GM12878 (cell line): ENCODE results near the gene SOCS1. TPM values are rescaled to one million over a fixed set of nuclear protein-coding genes. Genes with fewer than 3 reads are reported as not detected.

Experiments
- ATAC-seq: fragments of 200-7000 bp; cut with Tn5 transposase; 3 replicates; pipeline ENCODE4 v1.9.1; 2020; ENCODE audit warnings: mild to moderate bottlenecking, moderate library complexity
- BruUV-seq: library from RNA; stranded (reverse); fragments of 400-500 nt; replicated peaks from 2 replicates; lab custom pipeline; 2021; lab: Mats Ljungman, UMichigan
- CTCF ChIA-PET: fragments of 300-600 bp; sonication (Branson Sonifier 250); formaldehyde crosslinking; extraction: SDS; loops from one replicate; lab custom pipeline; 2021; ENCODE audit warnings: inconsistent platforms; lab: Yijun Ruan, JAX
- POLR2A ChIA-PET: fragments of 350-600 bp; formaldehyde crosslinking; extraction: SDS; loops from one replicate; lab custom pipeline; 2021; ENCODE audit warnings: inconsistent platforms; lab: Charles Lee
- RAD21 ChIA-PET: fragments of 300-600 bp; sonication (Branson Sonifier 250); formaldehyde crosslinking; loops from one replicate; lab custom pipeline; 2023; ENCODE audit warnings: antibody characterized with exemption; ENCODE audit not compliant: unreplicated experiment; lab: Charles Lee
- SMC1A ChIA-PET: fragments of 300-600 bp; sonication (Branson Sonifier 250); formaldehyde crosslinking; loops from one replicate; lab custom pipeline; 2023; ENCODE audit not compliant: unreplicated experiment, uncharacterized antibody; lab: Charles Lee
- DNase-seq: peaks from one replicate; pipeline ENCODE4 v3.0.0-alpha.2; 2011; ENCODE audit warnings: low read depth, low spot score
- FAIRE-seq: peaks from 3 replicates; lab custom pipeline; 2011; peaks lifted over from hg19 to GRCh38; lab: Jason Lieb, UNC
- H2AFZ ChIP-seq: 2 replicates; pipeline ENCODE4 v1.6.0; 2011; ENCODE audit warnings: low read depth, low read length, control low read depth; ENCODE audit not compliant: control insufficient read depth
- H3K27ac ChIP-seq: 2 replicates; pipeline ENCODE4 v1.5.1; 2011; ENCODE audit warnings: control low read depth; ENCODE audit not compliant: control insufficient read depth, insufficient read depth
- H3K27me3 ChIP-seq, 2 experiments: replicated peaks in 1 of 2; 2 replicates each; pipeline versions ENCODE4 v1.6.0 to v1.6.1; 2011; ENCODE audit warnings: low read length in 1 of 2; ENCODE audit not compliant: control insufficient read depth in 2 of 2, insufficient read depth in 2 of 2
- H3K36me3 ChIP-seq, 2 experiments: 2 replicates each; pipeline ENCODE4 v1.5.1; 2011; ENCODE audit warnings: low read length in 1 of 2; ENCODE audit not compliant: control insufficient read depth in 2 of 2, insufficient read depth in 2 of 2
- H3K4me1 ChIP-seq: 2 replicates; pipeline ENCODE4 v1.6.1; 2011; ENCODE audit warnings: mild to moderate bottlenecking, low read length, moderate library complexity, mixed read lengths; ENCODE audit not compliant: control insufficient read depth, insufficient read depth
- H3K4me2 ChIP-seq: 2 replicates; pipeline ENCODE4 v1.6.0; 2011; ENCODE audit warnings: control low read depth; ENCODE audit not compliant: control insufficient read depth, insufficient read depth
- H3K4me3 ChIP-seq: fragments of 200-600 bp; sonication (generic); 2 replicates; pipeline ENCODE4 v1.5.1; 2016
- H3K79me2 ChIP-seq: 2 replicates; pipeline ENCODE4 v1.6.0; 2011; ENCODE audit warnings: low read length; ENCODE audit not compliant: control insufficient read depth, insufficient read depth
- H3K9ac ChIP-seq: 2 replicates; pipeline ENCODE4 v1.8.0; 2011; ENCODE audit warnings: low read length, control low read depth, mixed read lengths; ENCODE audit not compliant: control insufficient read depth, insufficient read depth
- H3K9me3 ChIP-seq: replicated peaks from 3 replicates; pipeline ENCODE4 v1.5.1; 2011; ENCODE audit warnings: mild to moderate bottlenecking, low read length; ENCODE audit not compliant: control insufficient read depth, insufficient read depth
- H4K20me1 ChIP-seq: 2 replicates; pipeline ENCODE4 v1.6.0; 2011; ENCODE audit not compliant: control insufficient read depth, insufficient read depth
- ATF7 ChIP-seq: fragments of 450-650 bp; IDR thresholded peaks from 2 replicates; pipeline ENCODE4 v1.6.1; 2016; ENCODE audit warnings: low read depth, mild to moderate bottlenecking
- E2F4 ChIP-seq: IDR thresholded peaks from 2 replicates; pipeline ENCODE4 v1.6.1; 2012; ENCODE audit warnings: low read depth, low read length, improper control_type of control experiment
- ESRRA ChIP-seq: IDR thresholded peaks from 2 replicates; pipeline ENCODE4 v1.6.1; 2012; ENCODE audit warnings: mild to moderate bottlenecking, low read length, improper control_type of control experiment
- HCFC1 ChIP-seq: fragments of 150-350 bp; IDR thresholded peaks from 2 replicates; pipeline ENCODE4 v1.6.1; 2014; ENCODE audit warnings: low read length
- MAX ChIP-seq: IDR thresholded peaks from 2 replicates; pipeline ENCODE4 v1.6.1; 2012; ENCODE audit warnings: low read depth, low read length, improper control_type of control experiment
- PAX8 ChIP-seq: fragments of 450-650 bp; IDR thresholded peaks from 2 replicates; pipeline ENCODE4 v1.6.1; 2017; ENCODE audit warnings: mild to moderate bottlenecking, moderate library complexity
- PML ChIP-seq: IDR thresholded peaks from 2 replicates; pipeline ENCODE4 v1.6.1; 2012; ENCODE audit warnings: low read length, inconsistent platforms
- POLR2AphosphoS2 ChIP-seq: IDR thresholded peaks from 2 replicates; pipeline ENCODE4 v1.6.1; 2011; ENCODE audit warnings: low read depth, mild to moderate bottlenecking, low read length, improper control_type of control experiment, moderate library complexity
- POU2F2 ChIP-seq: IDR thresholded peaks from 3 replicates; pipeline ENCODE4 v1.6.1; 2011; ENCODE audit warnings: low read depth, mild to moderate bottlenecking, low read length, borderline replicate concordance
- RBBP5 ChIP-seq: fragments of 200-600 bp; sonication (generic); conservative IDR thresholded peaks from 2 replicates; pipeline ENCODE4 v1.6.1; 2016
- RFX5 ChIP-seq: IDR thresholded peaks from 2 replicates; pipeline ENCODE4 v1.6.1; 2011; ENCODE audit warnings: low read depth, low read length, improper control_type of control experiment
- RUNX3 ChIP-seq: IDR thresholded peaks from 2 replicates; pipeline ENCODE4 v1.6.1; 2012; ENCODE audit warnings: low read length, inconsistent platforms
- WGBS: methylation state at CpG from one replicate; pipeline ENCODE4 v1.1.6; 2016; ENCODE audit warnings: low lambda C conversion rate; ENCODE audit not compliant: insufficient replicate concordance, insufficient coverage; ENCODE audit errors: missing lambda C conversion rate; 5-methylcytosine and 5-hydroxymethylcytosine counted together
- in situ Hi-C: fragments of 300-500 bp; cut with MboI; formaldehyde crosslinking; loops from 9 replicates; pipeline ENCODE4 v1.14.3; 2018; ENCODE audit warnings: mixed read lengths
- intact Hi-C: fragments of 100-400 bp; cut with micrococcal nuclease; formaldehyde crosslinking; loops from one replicate; pipeline ENCODE4 v1.14.2; 2022; ENCODE audit not compliant: unreplicated experiment
- polyA plus RNA-seq, 11 experiments: library from polyadenylated mRNA; depleted of rRNA in 4 of 11; unstranded in 6 of 11; stranded (reverse) in 5 of 11; fragments of >200 nt; fragmentation: Nextera tagmentation in 4 of 11; fragmentation: Illumina TruSeq in 1 of 11; extraction: Ambion mirVana in 4 of 11; extraction: Trizol in 1 of 11; gene quantifications; 1 replicate in 1 of 11; 2 replicates in 10 of 11; pipeline versions ENCODE4 v1.2.1 to v1.2.3, GENCODE V29; 2011 to 2016; ENCODE audit warnings: inconsistent platforms in 2 of 11, missing spikeins in 2 of 11, low read depth in 1 of 11
- total RNA-seq, 4 experiments: library from RNA; depleted of rRNA in 3 of 4; stranded (reverse); fragments of >200 nt in 3 of 4; fragmentation: Illumina TruSeq in 1 of 4; extraction: Trizol in 1 of 4; gene quantifications; 2 replicates each; pipeline versions ENCODE4 v1.2.1 to v1.2.3, GENCODE V29; 2013 to 2021
- TF ChIP-seq, protein P1 (sequence below): fragments of 450-650 bp; formaldehyde crosslinking; IDR thresholded peaks from 2 replicates; pipeline ENCODE4 v1.4.0; 2022; ENCODE audit warnings: mild to moderate bottlenecking, moderate library complexity

Gene SOCS1
- total and polyA plus RNA-seq, 10 of the 15 experiments (the other 5 are each of a cell fraction or from before 2014, with no cell fraction given) = 0.42 to 39.8 (median 11.2) TPM

GRCh38 chr16:11240636-11241473 lies 15.1 kb downstream of the SOCS1 start (continued):
- no peak for TF ChIP-seq E2F4
- no peak for TF ChIP-seq POLR2AphosphoS2
- no peak for TF ChIP-seq HCFC1
- TF ChIP-seq RUNX3 = no peak
- no peak for TF ChIP-seq MAX

GRCh38 chr16:11239644-11240632 lies 16.1 kb downstream of the SOCS1 start:
- intact Hi-C loops = no loop called here
- in situ Hi-C loops = no loop called here
- Histone ChIP-seq H3K9me3 (no peaks in the 10 kb centered on the region), H3K9ac (no peak overlapping the region), H3K4me3 (no peak overlapping the region), H3K27me3 (no peaks in the 10 kb centered on the region), H3K79me2 (no peaks in the 10 kb centered on the region), H3K36me3 (no peaks in the 10 kb centered on the region), H3K4me1 (0 out of 2 replicates have a peak, but pooled peaks cover 3% of the 10 kb centered on the region), H3K27ac (no peak overlapping the region), H2AFZ (no peak overlapping the region), H3K4me2 (no peak overlapping the region), H4K20me1 (no peaks in the 10 kb centered on the region)
- ChIA-PET CTCF (no interaction called here), SMC1A (no interaction called here), POLR2A (interaction anchor here (0.7 to 1.2 kb wide), 2 partner anchors 12 kb away, joined by 3 to 5 read pairs; no protein-coding TSS in a partner anchor), RAD21 (no interaction called here)
- DNase-seq = no peak
- no peak for ATAC-seq
- WGBS = 90% methylated on average over 10 of the region's 10 CpGs
- TF ChIP-seq RBBP5 = no peak
- TF ChIP-seq PML = no peak
- TF ChIP-seq ATF7 = no peak
- TF ChIP-seq ESRRA = no peak
- TF ChIP-seq, protein P1, sequence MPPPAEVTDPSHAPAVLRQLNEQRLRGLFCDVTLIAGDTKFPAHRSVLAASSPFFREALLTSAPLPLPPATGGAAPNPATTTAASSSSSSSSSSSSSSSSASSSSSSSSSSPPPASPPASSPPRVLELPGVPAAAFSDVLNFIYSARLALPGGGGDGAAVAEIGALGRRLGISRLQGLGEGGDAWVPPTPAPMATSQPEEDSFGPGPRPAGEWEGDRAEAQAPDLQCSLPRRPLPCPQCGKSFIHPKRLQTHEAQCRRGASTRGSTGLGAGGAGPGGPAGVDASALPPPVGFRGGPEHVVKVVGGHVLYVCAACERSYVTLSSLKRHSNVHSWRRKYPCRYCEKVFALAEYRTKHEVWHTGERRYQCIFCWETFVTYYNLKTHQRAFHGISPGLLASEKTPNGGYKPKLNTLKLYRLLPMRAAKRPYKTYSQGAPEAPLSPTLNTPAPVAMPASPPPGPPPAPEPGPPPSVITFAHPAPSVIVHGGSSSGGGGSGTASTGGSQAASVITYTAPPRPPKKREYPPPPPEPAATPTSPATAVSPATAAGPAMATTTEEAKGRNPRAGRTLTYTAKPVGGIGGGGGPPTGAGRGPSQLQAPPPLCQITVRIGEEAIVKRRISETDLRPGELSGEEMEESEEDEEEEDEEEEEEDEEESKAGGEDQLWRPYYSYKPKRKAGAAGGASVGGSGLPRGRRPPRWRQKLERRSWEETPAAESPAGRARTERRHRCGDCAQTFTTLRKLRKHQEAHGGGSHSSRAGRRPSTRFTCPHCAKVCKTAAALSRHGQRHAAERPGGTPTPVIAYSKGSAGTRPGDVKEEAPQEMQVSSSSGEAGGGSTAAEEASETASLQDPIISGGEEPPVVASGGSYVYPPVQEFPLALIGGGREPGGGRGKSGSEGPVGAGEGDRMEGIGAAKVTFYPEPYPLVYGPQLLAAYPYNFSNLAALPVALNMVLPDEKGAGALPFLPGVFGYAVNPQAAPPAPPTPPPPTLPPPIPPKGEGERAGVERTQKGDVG = no peak
- TF ChIP-seq RFX5 = no peak
- no peak for TF ChIP-seq POU2F2
- TF ChIP-seq PAX8 = no peak
- no peak for FAIRE-seq
- no TSS peak for BruUV-seq
